Subcutaneous abdominal adipose tissue (tissue), 5 donors: ENCODE measurements around the gene SORCS2.

ENCODE experiments used
- H3K27ac ChIP-seq: one replicate; pipeline ENCODE4 v1.7.0; 2013; ENCODE audit warnings: low read depth, mild to moderate bottlenecking, inconsistent platforms, low read length, moderate library complexity
- H3K27me3 ChIP-seq, 5 donors: one replicate each; pipeline ENCODE4 v1.7.0; 2013; ENCODE audit warnings: low read length in 5 of 5, inconsistent platforms in 1 of 5; ENCODE audit not compliant: control insufficient read depth in 5 of 5, insufficient read depth in 4 of 5
- H3K36me3 ChIP-seq, 5 donors: one replicate each; pipeline ENCODE4 v1.7.0; 2013; ENCODE audit warnings: low read length in 5 of 5; ENCODE audit not compliant: control insufficient read depth in 5 of 5, insufficient read depth in 5 of 5
- H3K4me1 ChIP-seq, 5 donors: one replicate each; pipeline ENCODE4 v1.7.0; 2013; ENCODE audit warnings: low read length in 5 of 5, mild to moderate bottlenecking in 3 of 5, moderate library complexity in 1 of 5; ENCODE audit not compliant: control insufficient read depth in 5 of 5, insufficient read depth in 5 of 5
- H3K4me3 ChIP-seq, 5 donors: one replicate each; pipeline ENCODE4 v1.7.0; 2013; ENCODE audit warnings: low read length in 5 of 5, low read depth in 1 of 5
- H3K9ac ChIP-seq, 5 donors: one replicate each; pipeline ENCODE4 v1.7.0; 2013; ENCODE audit warnings: low read length in 5 of 5, mild to moderate bottlenecking in 4 of 5, moderate library complexity in 3 of 5
- H3K9me3 ChIP-seq, 5 donors: one replicate each; pipeline ENCODE4 v1.7.0; 2013; ENCODE audit warnings: low read length in 5 of 5; ENCODE audit not compliant: control insufficient read depth in 5 of 5
- donor health status: healthy.
- donor health status: healthy.
- donor health status: healthy.
- donor health status: healthy.
- donor health status: healthy.

SORCS2 gene

GRCh38 chr4:7499661-7500060 is 307.3 kb downstream of the SORCS2 start:
- no peak overlapping the region for H3K27ac ChIP-seq

GRCh38 chr4:7500404-7500803 is 308.1 kb downstream of the SORCS2 start:
- Histone ChIP-seq H3K9me3 (no peaks in the 10 kb centered on the region), H3K27ac (no peak overlapping the region), H3K9ac (no peak overlapping the region), H3K4me1 (no peaks in the 10 kb centered on the region), H3K36me3 (no peaks in the 10 kb centered on the region), H3K4me3 (no peak overlapping the region), H3K27me3 (peaks cover 3 to 21% (median 6%) of the 10 kb centered on the region in 5 donors)

More at GRCh38 chr4:7499661-7500060, 307.3 kb downstream of the SORCS2 start:
- H3K36me3 ChIP-seq = no peaks in the 10 kb centered on the region
- peaks cover 3 to 15% (median 5%) of the 10 kb centered on the region in 5 donors for H3K27me3 ChIP-seq
- H3K9me3 ChIP-seq = peaks cover 0 to 2% (median 0%) of the 10 kb centered on the region in 5 donors
- H3K9ac ChIP-seq = no peak overlapping the region
- H3K4me1 ChIP-seq = no peaks in the 10 kb centered on the region
- H3K4me3 ChIP-seq = no peak overlapping the region

- no peaks in the 10 kb centered on the region for H3K4me1 ChIP-seq
- H3K4me3 ChIP-seq = no peak overlapping the region
- peaks cover 3 to 22% (median 6%) of the 10 kb centered on the region in 5 donors for H3K27me3 ChIP-seq
- H3K9ac ChIP-seq = no peak overlapping the region
- H3K9me3 ChIP-seq = no peaks in the 10 kb centered on the region
- H3K27ac ChIP-seq = no peak overlapping the region
- no peaks in the 10 kb centered on the region for H3K36me3 ChIP-seq
Observed at GRCh38 chr4:7501314-7501713, 309.0 kb downstream of the SORCS2 start.

GRCh38 chr4:7501873-7502272 is 309.5 kb downstream of the SORCS2 start:
- H3K36me3 ChIP-seq = no peaks in the 10 kb centered on the region

GRCh38 chr4:7503559-7504249 is 311.4 kb downstream of the SORCS2 start:
- no peak overlapping the region for H3K27ac ChIP-seq
- H3K27me3 ChIP-seq = peaks cover 4 to 22% (median 6%) of the 10 kb centered on the region in 5 donors
- no peak overlapping the region for H3K4me3 ChIP-seq
- no peaks in the 10 kb centered on the region for H3K9me3 ChIP-seq
- no peaks in the 10 kb centered on the region for H3K36me3 ChIP-seq
- H3K9ac ChIP-seq = no peak overlapping the region
- H3K4me1 ChIP-seq = no peaks in the 10 kb centered on the region

More at GRCh38 chr4:7501873-7502272, 309.5 kb downstream of the SORCS2 start:
- Histone ChIP-seq H3K9ac (no peak overlapping the region), H3K4me1 (no peaks in the 10 kb centered on the region), H3K27ac (no peak overlapping the region), H3K4me3 (no peak overlapping the region), H3K9me3 (no peaks in the 10 kb centered on the region), H3K27me3 (peaks cover 3 to 22% (median 6%) of the 10 kb centered on the region in 5 donors)

- Histone ChIP-seq H3K27me3 (peaks cover 3 to 23% (median 13%) of the 10 kb centered on the region in 5 donors), H3K4me3 (no peak overlapping the region), H3K9me3 (no peaks in the 10 kb centered on the region), H3K9ac (no peak overlapping the region), H3K27ac (no peak overlapping the region), H3K36me3 (no peaks in the 10 kb centered on the region), H3K4me1 (no peaks in the 10 kb centered on the region)
Observed at GRCh38 chr4:7505116-7505900, 313.0 kb downstream of the SORCS2 start.

- H3K4me1 ChIP-seq = no peaks in the 10 kb centered on the region
- no peaks in the 10 kb centered on the region for H3K9me3 ChIP-seq
- no peak overlapping the region for H3K4me3 ChIP-seq
- no peaks in the 10 kb centered on the region for H3K36me3 ChIP-seq
- H3K9ac ChIP-seq = no peak overlapping the region
- peaks cover 3 to 31% (median 11%) of the 10 kb centered on the region in 5 donors for H3K27me3 ChIP-seq
- H3K27ac ChIP-seq = no peak overlapping the region
Observed at GRCh38 chr4:7506119-7506518, 313.8 kb downstream of the SORCS2 start.

GRCh38 chr4:7506572-7506971 is 314.2 kb downstream of the SORCS2 start:
- Histone ChIP-seq H3K9ac (no peak overlapping the region), H3K4me3 (no peak overlapping the region), H3K9me3 (no peaks in the 10 kb centered on the region), H3K36me3 (no peaks in the 10 kb centered on the region), H3K4me1 (no peaks in the 10 kb centered on the region), H3K27ac (no peak overlapping the region), H3K27me3 (peaks cover 3 to 31% (median 9%) of the 10 kb centered on the region in 5 donors)

GRCh38 chr4:7507381-7507780 is 315.0 kb downstream of the SORCS2 start:
- Histone ChIP-seq H3K9ac (no peak overlapping the region), H3K4me3 (no peak overlapping the region), H3K4me1 (no peaks in the 10 kb centered on the region), H3K27me3 (peaks cover 3 to 34% (median 9%) of the 10 kb centered on the region in 5 donors), H3K27ac (no peak overlapping the region), H3K36me3 (no peaks in the 10 kb centered on the region), H3K9me3 (no peaks in the 10 kb centered on the region)

GRCh38 chr4:7510066-7510465 is 317.7 kb downstream of the SORCS2 start:
- H3K4me3 ChIP-seq = no peak overlapping the region
- H3K36me3 ChIP-seq = no peaks in the 10 kb centered on the region
- no peak overlapping the region for H3K9ac ChIP-seq
- peaks cover 3 to 28% (median 11%) of the 10 kb centered on the region in 5 donors for H3K27me3 ChIP-seq
- H3K4me1 ChIP-seq = peaks cover 0 to 3% (median under 1%) of the 10 kb centered on the region in 5 donors
- H3K9me3 ChIP-seq = no peaks in the 10 kb centered on the region
- no peak overlapping the region for H3K27ac ChIP-seq
